Renal cortical epithelial cell (primary cell): ENCODE measurements around the gene HDAC7. TPM values are rescaled to one million over a fixed set of nuclear protein-coding genes. Genes with fewer than 3 reads are reported as not detected.
A peak's percentile ranks its signal among the peaks of the same experiment; 100 is the strongest.

Experiments used
- DNase-seq: peaks from one replicate; pipeline ENCODE4 v3.0.0-alpha.2; 2011; ENCODE audit warnings: low read depth
- total RNA-seq: library from RNA; depleted of rRNA; stranded (reverse); fragments of >200 nt; gene quantifications from 2 replicates; pipeline ENCODE4 v1.2.3, GENCODE V29; 2014

The HDAC7 gene
- total RNA-seq, 1 donor from 2014 or later, result 56.4 TPM

DNA sequence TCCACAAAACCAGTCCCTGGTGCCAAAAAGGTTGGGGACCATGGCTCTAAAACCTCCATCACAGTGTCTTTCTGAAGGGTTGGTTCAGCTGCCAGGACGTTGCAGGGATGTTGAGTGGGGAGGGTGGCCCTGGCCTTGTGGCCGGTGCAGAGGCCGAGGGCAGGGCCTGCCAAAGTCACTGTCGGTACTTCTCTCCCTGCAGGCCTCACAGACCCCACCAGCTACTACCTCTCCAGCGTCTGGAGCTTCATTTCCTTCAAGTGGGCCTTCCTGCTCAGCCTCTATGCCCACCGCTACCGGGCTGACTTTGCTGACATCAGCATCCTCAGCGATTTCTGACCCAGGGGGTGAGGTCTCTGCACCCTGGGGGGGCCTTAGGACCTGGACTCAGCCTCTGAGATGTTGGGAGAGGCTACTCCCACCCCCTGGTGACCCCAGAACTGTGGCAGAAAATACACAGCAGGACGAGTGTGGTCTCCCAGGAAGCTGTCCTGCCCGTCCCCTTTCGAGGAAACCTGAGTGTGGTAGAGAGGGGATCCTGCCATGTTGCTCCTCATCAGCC is 39.7 kb downstream of the HDAC7 start:
- DNase-seq, result no peak

DNA sequence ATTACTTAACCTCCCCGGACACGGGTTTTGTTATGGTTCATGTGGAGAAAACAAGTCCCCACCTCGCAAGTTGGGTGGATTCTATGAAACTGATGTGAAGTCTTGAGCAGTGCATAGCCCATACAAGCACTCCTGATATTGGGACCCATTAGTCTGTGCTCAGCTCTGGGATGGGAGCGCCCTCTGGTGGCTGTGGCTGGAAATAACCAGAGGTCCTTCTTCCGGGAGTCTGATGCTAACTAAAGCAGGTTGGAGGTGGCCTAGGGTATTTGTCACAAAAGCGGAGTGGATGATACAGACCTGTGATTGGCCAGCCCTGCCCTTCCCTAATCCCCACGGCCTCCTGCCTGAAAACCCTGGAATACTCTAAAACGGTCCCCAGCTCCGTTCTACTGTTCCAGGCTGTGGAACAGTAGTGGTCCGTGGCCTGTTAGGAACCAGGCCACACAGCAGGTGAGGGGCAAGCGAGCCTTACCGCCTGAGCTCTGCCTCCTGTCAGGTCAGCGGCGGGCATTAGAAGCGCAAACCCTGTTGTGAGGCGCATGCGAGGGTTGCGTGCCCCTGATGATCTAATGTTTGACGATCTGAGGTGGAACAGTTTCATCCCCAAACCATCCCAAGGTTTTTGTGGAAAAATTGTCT is 40.3 kb downstream of the HDAC7 start:
- peak; percentile 74 for DNase-seq

DNA sequence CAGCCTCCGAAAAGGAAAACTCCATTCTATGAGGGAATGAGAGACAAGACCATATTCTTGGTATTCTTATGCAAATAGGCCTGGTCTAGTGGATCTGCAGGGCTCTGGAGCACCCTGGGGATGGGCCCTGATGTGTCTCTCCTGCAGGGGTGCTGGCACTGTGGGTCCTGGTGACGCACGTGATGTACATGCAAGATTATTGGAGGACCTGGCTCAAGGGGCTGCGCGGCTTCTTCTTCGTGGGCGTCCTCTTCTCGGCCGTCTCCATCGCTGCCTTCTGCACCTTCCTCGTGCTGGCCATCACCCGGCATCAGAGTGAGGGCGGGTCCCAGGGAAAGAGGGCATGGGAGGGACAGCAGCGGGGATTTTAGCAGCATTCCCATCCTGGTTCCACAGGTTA is 40.8 kb downstream of the HDAC7 start:
- no peak for DNase-seq

DNA sequence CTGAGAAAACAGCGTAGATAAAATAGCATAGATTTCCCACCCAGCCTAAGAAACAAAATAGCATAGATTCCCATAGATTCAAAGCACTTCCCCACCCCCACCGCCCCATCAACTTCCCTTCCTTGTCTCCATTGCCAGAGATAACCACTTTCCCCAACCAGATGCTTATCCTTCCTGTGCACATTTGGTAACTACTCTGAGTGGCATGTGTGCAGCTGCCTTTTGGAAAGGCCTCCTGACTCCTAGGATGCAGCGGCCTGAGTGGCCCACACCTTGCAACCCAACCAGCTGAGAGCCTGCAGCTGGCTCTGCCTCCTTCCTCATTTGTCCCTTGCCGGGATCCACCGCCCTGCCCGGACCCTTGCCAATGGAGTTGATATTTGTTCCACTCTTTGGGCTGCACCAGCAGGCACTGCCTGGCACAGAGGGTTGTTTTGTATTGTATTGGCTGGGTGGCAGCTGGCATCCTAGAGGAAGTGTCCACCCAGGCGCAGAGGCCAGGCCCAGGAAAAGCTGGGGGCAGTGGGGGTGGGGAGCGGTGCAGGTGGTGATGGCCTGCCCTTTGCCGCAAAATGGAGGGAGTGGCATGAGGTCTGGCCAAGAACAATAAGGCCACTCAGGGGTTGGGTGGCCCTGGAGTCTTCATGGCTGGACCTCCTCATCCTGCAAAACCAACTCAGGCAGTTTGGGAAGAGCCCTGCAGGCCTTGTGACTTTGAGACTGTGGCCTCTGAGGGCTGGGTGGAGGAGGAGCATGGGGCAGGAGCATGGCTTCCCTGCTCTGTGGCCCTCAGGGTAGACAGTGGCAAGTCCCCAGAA is 41.8 kb downstream of the HDAC7 start:
- DNase-seq, result no peak

DNA sequence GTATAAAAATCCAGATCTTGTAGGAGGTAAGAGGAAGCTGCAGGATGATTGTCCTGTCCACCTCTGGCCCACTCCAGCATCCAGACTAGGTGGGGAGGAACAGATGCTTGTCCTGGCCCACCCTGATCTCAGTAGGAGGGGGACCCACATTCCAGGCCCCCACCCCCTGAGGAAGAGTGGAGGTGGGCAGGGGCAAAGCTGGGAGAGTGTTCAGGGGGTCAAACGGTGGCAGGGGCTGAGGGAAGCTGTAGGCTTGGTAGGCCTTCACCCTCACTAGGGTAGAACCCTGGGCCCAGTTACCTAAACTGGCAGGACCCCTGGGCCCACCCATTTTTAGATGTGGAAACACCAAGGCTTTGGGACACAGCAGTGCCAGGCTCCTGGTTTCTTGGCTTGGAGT is 42.6 kb downstream of the HDAC7 start:
- DNase-seq, result no peak

DNA sequence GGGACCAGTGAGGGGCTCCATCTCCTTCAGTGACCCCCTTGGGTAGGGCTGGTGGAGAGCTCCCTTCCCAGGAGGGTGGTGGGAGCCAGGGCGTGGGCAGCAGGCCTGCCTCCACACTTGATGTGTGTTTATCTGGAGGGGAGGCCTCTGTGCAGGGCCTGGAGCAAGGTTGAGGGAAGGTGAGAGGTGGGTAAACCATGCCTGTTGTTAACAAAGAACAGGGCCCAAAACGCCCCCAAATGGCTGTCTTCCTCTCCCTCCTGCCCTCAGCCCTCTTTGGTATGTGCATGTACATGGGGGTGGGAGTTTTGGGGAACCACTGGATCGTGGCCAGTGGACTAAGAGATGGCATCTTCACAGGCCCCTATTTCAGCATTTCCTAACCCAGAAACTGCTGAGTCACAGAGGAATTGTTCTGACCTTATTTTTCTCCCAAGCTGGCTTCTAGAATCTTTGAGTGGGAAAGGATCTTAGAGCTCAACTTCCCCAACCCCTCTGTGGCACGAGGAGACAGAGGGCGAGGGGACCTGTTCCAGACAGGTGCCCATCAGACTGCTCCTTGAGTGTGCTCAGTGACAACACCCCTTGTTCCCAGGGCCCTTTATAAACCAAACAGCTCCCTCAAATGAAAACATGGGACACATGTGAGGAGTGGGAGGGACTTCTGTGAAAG is 43.1 kb downstream of the HDAC7 start:
- DNase-seq, result peak; percentile 50

DNA sequence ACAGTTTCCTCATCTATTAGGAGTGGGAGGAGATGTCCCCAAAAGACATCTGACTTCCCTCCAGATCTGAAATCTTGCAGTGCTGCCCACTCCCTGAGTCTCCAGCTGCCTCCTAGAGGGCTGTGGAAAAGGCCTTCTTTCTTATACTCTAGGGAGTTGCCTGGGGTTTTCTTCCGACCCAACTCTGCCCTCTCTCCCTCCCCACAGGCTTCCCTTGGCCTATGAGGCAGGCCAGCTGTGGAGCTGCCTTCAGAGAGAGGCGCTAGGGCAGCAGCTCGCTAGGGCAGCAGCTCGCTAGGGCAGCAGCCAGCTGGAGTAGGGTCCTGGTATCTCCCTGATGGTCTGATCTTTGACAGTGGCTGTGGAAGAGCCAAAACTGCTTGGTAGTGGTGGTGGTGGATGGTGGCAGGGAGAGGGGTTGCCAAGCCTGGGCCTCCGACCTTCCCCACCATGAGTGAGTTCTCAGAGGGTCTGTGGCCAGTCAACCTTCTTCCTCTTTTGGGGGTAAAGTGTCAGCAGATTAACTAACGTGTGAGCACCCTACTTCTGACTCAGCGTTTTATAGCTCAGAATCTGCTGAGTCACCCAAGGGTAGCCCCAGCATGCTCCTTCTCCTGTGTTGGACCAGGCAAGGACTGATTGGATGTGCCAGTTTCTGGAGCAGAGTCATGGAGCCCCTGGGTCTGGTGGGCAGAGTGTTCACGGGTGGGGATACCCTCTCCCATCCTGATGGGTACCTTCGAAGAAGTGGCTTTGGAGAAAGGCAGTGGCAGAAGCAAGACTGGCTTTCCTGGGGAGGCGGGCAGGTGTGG is 44.4 kb downstream of the HDAC7 start:
- peak; percentile 52 for DNase-seq

DNA sequence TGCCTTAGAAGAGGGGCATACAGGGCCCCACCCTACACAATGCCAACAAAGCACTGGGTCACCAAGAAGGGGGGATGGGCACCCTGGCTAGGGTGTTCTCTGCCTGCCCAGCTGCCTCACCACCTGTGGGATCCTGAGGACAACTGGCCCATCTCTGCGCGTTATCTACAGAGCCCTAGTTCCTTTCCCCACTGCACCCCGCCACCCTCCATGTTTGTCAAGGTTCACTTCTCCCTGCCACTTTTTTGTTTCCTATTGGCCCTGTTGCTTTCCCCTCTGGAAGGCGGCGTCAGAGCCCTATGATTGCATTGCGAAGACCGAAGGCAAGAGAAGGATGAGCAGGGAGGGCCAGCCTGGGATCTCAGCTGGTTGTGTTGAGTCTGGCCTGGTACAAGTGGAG is 45.0 kb downstream of the HDAC7 start:
- no peak for DNase-seq

DNA sequence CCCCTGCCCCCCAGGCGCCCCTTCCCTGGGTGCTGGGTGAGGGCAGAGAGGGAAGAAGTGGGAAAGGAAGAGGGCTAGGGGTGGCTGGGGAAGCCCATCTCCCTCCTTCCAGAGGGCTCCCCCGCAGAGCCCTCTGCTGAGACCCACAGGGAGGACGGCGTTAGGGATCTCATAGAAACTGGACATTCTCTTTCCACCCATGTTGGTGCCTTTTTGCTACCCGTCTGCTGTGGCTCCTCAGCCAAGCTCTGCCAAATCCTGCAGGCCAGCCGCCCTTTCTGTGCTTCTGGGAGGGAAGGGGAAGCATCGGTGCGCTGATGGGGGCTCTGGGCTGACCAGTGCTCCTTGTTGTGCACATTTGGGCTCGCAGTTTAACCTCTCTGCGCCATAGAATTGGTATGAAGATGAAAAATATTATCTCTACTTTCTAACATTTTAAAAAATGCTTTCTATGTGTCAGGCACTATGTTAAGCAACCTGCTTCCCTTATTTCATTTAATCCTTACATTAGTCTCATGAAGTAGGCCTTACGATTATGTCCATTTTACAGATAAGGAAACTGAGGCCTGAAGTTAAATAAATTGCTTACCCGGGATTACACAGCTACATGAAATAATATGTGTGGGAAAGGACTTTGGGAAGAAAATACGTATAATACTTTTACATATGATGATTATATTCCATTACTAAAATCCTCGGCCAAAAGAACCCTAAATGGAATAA is 45.7 kb downstream of the HDAC7 start:
- no peak for DNase-seq

DNA sequence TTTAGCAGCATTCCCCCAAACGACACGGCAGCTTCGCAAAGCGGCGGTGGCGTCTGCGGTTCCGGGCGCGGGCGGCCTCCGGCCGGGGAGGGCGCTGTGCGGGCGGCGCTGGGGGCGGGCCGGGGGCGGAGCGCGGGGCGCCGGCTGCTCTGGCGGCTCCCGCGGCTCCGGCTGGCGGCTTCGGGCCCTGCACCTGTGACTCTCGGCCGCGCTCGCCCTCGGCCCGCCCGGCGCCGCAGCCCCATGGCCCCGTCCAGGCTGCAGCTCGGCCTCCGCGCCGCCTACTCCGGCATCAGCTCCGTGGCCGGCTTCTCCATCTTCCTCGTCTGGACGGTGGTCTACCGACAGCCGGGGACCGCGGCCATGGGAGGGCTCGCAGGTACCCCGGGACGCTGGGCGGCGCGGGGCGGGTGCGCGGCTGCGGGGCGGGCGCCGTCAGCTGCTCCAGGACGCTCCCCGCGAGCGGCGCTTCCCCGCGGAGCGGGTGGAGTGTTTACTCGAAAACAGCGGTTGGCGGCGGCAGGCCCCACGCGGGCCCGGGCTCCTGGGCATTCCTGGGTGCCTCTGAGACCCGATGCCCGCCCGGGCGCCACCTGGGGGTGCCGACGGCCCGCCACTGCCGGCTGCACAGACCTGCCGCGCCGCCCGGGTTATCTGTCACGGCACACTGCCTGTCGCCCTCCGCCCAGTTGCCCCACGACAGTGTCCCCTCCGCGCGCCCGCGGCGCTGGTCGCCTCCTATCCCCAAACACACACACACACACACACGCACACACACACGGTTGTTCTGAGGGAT is 46.4 kb downstream of the HDAC7 start, which contains the start of gene SLC48A1:
Gene SLC48A1 (plus strand): TSS at position 177 of the 796 bp plus-strand sequence. CDS start 67 bp downstream, at position 244.
- DNase-seq, result no peak

DNA sequence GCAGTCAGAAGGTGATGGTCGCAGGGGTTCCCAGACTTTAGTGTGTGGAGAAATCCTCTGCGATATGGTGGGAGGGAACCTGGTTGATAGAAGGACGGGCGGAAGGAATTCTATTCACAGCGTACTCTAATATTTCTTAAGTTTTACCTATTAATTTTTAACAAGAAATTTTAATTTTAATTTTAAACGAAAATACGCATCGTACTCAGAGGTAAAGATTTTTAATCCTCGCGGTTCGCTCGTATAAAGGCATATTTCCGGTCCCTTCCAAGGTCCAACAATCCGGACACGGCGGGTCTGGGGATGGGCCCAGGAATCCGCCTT is 47.0 kb downstream of the HDAC7 start:
- no peak for DNase-seq

DNA sequence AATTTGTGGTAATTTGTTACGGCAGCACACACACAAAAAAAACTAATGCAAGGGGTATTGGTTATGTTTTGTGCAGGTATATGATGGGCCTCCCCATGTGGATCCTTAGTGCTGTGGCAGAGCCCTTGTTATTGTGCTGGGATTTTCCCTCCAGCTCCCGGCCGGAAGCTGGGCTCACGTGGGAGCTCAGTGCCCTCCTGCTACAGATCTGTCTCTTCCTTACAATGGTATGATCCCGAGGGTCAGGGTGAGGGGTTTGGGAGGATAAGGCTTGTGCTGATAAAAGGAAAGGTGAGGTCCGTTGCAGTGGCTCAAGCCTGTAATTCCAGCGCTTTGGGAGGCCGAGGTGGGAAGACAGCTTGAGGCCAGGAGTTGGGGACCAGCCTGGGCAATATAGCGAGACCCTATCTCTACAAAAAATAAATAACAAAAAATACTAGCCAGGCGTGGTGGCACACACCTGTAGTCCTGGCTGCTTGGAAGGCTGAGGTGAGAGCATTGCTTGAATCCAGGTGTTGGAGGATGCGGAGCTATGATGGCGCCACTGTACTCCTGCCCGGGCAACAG is 47.5 kb downstream of the HDAC7 start:
- DNase-seq, result no peak

DNA sequence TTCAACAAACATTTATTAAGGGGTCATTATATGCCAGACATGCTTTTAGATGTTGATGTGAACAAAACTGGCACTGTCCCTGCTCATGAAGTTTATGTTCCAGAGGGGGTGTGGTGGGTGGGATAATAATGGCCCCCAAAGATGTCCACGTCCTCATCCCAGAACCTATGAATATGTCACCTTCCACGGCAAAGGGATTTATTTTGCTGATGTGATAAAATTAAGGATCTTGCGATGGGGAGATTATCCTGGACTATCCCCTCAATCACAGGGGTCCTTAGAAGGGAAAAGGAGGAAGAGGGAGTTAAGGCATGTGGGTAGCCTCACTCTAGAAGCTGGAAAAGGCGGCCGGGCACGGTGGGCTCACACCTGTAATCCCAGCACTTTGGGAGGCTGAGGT is 48.4 kb downstream of the HDAC7 start:
- no peak for DNase-seq

DNA sequence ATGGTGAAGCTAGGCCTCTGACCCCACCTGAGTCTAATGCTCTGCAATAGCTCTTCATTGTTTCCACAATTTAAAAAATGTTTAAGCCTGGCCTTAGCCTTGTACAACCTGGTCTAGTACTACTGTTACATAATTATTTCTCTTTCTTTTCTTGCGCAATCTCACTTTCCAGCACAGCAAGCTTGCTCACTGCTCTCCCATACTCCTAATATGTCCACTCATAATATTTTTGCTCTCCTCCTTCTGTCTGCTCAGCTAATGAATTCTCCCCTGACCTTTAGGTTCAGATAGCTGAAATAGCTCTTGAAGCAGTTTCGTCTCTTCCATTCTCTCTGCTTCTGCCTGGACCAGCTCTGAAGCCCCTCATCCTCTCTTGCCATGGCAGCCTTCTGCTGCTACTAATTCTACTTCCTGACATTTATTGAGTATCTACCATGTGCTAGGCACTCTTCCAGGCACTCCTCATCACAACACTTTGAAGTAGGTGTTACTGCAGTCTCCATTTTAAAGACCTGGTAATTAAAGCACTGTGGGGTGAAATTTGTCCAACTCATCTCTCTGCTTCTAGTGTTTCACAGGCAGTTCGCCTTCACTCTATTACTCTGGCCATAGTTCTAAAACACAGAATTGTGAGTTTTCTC is 49.5 kb downstream of the HDAC7 start:
- peak; percentile 61 for DNase-seq

DNA sequence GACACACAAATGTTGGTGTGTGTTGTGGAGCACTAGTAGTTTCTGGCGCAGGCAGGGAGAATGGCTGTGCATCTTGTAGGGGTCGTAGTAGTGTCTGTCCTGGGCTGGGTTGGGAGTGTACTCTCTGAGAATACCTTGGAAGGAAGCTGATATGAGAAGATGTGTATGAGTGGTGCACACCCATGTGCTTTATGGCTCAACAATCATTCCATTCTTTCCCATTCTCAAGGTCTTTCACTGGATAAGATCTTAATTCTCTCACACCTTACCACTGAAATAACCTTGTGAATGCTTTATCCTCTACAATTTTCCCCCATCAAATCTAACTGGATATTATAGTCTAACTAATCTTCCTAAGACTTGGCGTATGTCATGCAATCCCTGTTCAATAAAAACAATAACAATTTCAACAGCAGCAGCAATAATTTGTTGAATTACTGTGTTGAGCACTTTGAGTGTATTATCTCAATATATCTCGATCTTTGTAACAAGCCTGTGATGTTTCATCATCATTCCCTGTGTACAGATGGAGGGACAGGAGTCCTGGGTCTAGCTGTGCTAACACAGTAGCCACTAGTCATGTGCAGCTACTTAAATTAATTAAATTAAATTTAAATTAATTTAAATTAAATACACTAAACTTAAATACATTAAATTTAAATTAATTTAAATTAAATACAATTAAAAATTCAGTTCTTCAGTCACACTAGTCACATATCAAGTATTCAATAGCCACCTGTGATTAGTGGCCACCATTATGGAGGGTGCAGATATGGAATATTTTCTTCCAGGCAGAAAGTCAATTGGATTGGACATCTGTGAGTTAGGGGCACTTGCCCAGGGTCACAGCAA is 50.2 kb downstream of the HDAC7 start:
- DNase-seq, result no peak

DNA sequence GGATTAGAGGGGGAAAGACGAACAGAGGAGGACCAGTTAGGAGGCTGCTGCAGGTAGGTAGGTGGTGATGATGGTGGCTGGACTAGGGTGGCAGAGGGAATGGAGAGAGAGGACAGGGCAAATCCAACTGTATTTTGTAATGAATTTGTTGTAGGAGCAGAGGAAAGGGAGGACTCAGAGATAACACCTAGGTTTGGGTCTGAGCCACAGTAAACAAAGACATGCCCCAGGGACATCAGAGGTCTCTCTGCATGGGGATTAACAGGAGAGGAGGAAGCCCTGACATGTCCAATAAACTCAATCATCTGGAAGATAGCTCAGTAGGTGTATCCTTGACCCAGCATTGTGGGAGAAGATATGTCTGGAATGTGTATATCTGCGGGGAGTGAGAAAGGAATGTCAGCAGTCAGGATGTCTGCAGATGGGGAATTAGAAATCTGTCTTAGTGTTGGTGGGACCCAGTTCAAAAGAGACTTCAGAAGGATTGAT is 51.3 kb downstream of the HDAC7 start:
- DNase-seq, result peak; percentile 60

DNA sequence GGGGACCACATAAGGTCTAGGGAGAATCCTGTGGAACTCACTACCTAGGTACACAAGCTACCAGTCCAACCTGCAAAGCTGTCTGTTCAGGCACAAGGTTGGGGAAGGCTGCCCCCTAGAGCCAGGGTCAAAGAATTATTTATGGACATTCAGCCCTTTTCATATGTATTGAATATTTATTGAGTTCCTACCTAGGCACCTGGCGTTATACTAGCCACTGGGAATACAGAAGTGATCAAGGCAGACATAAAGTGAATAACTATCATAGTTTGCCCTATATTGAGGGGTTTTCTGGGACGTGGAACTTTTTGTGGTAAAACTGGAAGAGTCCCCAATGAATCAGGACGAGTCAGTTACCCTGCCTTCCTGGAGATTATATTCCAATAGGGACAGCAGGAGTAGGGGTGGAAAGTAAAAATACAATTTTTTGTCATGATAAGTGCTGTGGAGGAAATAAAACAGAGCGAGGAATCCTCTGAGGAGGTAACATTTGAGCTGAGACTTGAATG is 52.4 kb downstream of the HDAC7 start:
- peak; percentile 53 for DNase-seq
